ENCODE data around the gene SHB.
A peak's percentile ranks its signal among the peaks of the same experiment; 100 is the strongest.

Gene SHB

GRCh38 chr9:37970301-37971107, 98.5 kb downstream of the SHB start:
- TF ChIP-seq CTCF (IDR thresholded peaks at IDR 0.05; ENCODE audit: poor library complexity, severe bottlenecking), result no peak
- Histone ChIP-seq H3K4me3 (ENCODE audit: severe bottlenecking) (no peak overlapping the region), H3K27ac (ENCODE audit: poor library complexity, severe bottlenecking) (peak overlapping the region; percentile 93), H3K27me3 (ENCODE audit: insufficient read depth, poor library complexity, severe bottlenecking) (no peaks in the 10 kb centered on the region), H3K9me3 (ENCODE audit: severe bottlenecking) (no peaks in the 10 kb centered on the region), H3K4me1 (ENCODE audit: insufficient read depth, poor library complexity, severe bottlenecking) (peaks cover 79% of the 10 kb centered on the region), H3K36me3 (ENCODE audit: low read depth) (peaks cover 45% of the 10 kb centered on the region)
- no peak for ATAC-seq (ENCODE audit: low read depth)
- peak; percentile 37 for DNase-seq (ENCODE audit: low spot score)

GRCh38 chr9:37969558-37970300, 99.3 kb downstream of the SHB start:
- Histone ChIP-seq H3K4me3 (ENCODE audit: severe bottlenecking) (no peak overlapping the region), H3K27ac (ENCODE audit: poor library complexity, severe bottlenecking) (peak overlapping the region; percentile 93), H3K36me3 (ENCODE audit: low read depth) (peaks cover 45% of the 10 kb centered on the region), H3K9me3 (ENCODE audit: severe bottlenecking) (no peaks in the 10 kb centered on the region), H3K27me3 (ENCODE audit: insufficient read depth, poor library complexity, severe bottlenecking) (no peaks in the 10 kb centered on the region), H3K4me1 (ENCODE audit: insufficient read depth, poor library complexity, severe bottlenecking) (peaks cover 79% of the 10 kb centered on the region)
- ATAC-seq (ENCODE audit: low read depth) (no peak), DNase-seq (ENCODE audit: low spot score) (peak; percentile 43)
- no peak for TF ChIP-seq CTCF (IDR thresholded peaks at IDR 0.05; ENCODE audit: poor library complexity, severe bottlenecking)

- peak; percentile 12 for DNase-seq (ENCODE audit: low spot score)
- no peak for ATAC-seq (ENCODE audit: low read depth)
- no peak for TF ChIP-seq CTCF (IDR thresholded peaks at IDR 0.05; ENCODE audit: poor library complexity, severe bottlenecking)
- Histone ChIP-seq H3K27ac (ENCODE audit: poor library complexity, severe bottlenecking) (peak overlapping the region; percentile 93), H3K27me3 (ENCODE audit: insufficient read depth, poor library complexity, severe bottlenecking) (no peaks in the 10 kb centered on the region), H3K9me3 (ENCODE audit: severe bottlenecking) (no peaks in the 10 kb centered on the region), H3K4me3 (ENCODE audit: severe bottlenecking) (no peak overlapping the region), H3K4me1 (ENCODE audit: insufficient read depth, poor library complexity, severe bottlenecking) (peaks cover 79% of the 10 kb centered on the region), H3K36me3 (ENCODE audit: low read depth) (peaks cover 42% of the 10 kb centered on the region)
These were observed 99.9 kb downstream of the SHB start for GRCh38 chr9:37969130-37969529.

- DNase-seq (ENCODE audit: low spot score) (peak; percentile 33), ATAC-seq (ENCODE audit: low read depth) (peak; percentile 10; the same call in 2 of the 3 replicates)
These were observed 100.8 kb downstream of the SHB start for GRCh38 chr9:37968228-37968701.

More at GRCh38 chr9:37968228-37968701, 100.8 kb downstream of the SHB start:
- peak overlapping the region; percentile 93 for H3K27ac ChIP-seq (ENCODE audit: poor library complexity, severe bottlenecking)
- H3K4me3 ChIP-seq (ENCODE audit: severe bottlenecking), result no peak overlapping the region
- no peaks in the 10 kb centered on the region for H3K9me3 ChIP-seq (ENCODE audit: severe bottlenecking)
- TF ChIP-seq CTCF (IDR thresholded peaks at IDR 0.05; ENCODE audit: poor library complexity, severe bottlenecking), result no peak
- peaks cover 38% of the 10 kb centered on the region for H3K36me3 ChIP-seq (ENCODE audit: low read depth)
- no peaks in the 10 kb centered on the region for H3K27me3 ChIP-seq (ENCODE audit: insufficient read depth, poor library complexity, severe bottlenecking)
- peaks cover 80% of the 10 kb centered on the region for H3K4me1 ChIP-seq (ENCODE audit: insufficient read depth, poor library complexity, severe bottlenecking)

Data from RWPE2 (cell line).